ENCODE data around the gene KRTAP3-1.
"Not testable (repeated sequence)": the region's sequence is repeated elsewhere in the genome, so short reads cannot be mapped to it uniquely, and the experiment has no call there.

DNA sequence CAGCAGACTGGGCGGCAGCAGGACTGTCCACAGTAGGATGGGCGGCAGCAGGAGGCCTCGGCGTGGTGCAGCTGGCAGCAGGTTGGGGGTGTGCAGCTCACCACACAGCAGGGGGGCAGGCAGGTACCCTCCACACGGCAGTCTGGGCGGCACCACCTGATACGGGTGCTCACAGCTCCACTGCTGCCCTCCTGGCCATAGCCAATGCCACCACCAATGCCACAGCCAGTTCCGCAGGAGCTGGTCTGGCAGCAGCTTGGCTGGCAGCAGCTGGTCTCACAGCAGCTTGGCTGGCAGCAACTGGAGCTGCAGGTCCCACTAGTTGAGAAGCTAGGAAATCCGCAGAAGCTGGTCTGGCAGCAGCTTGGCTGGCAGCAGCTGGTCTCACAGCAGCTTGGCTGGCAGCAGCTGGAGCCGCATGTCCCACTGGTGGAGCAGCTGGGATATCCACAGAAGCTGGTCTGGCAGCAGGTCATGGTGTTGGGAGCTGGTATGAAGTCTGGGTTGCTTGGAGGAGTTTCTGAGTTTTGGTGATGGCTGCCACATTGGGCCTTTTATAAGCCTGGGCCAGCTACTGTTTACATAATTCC, 25.5 kb upstream of the KRTAP3-1 start, which contains the start of gene KRTAP1-3:
- TF ChIP-seq, protein P1, sequence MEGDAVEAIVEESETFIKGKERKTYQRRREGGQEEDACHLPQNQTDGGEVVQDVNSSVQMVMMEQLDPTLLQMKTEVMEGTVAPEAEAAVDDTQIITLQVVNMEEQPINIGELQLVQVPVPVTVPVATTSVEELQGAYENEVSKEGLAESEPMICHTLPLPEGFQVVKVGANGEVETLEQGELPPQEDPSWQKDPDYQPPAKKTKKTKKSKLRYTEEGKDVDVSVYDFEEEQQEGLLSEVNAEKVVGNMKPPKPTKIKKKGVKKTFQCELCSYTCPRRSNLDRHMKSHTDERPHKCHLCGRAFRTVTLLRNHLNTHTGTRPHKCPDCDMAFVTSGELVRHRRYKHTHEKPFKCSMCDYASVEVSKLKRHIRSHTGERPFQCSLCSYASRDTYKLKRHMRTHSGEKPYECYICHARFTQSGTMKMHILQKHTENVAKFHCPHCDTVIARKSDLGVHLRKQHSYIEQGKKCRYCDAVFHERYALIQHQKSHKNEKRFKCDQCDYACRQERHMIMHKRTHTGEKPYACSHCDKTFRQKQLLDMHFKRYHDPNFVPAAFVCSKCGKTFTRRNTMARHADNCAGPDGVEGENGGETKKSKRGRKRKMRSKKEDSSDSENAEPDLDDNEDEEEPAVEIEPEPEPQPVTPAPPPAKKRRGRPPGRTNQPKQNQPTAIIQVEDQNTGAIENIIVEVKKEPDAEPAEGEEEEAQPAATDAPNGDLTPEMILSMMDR (IDR thresholded peaks at IDR 0.05): not testable (repeated sequence)
- TF ChIP-seq POLR2A, EP300, POLR2AphosphoS5 (IDR thresholded peaks at IDR 0.05): not testable (repeated sequence)
